ENCODE measurements around the gene MAPK9. TPM values are rescaled to one million over a fixed set of nuclear protein-coding genes. Genes with fewer than 3 reads are reported as not detected.

The MAPK9 gene
- total and polyA plus RNA-seq, 9 of the 15 experiments (the other 6 are each of a cell fraction or from before 2014, with no cell fraction given): 4.8 to 58.0 (median 29.9) TPM

GRCh38 chr5:180202939-180203573 lies 88.8 kb downstream of the MAPK9 start:
- in situ Hi-C loops (cut with MboI): loop anchor here (10.0 kb wide), 1 partner anchor 452 kb away; no protein-coding TSS in a partner anchor
- ChIA-PET CTCF (ENCODE audit: low intra/inter-chr PET ratio) (no interaction called here), POLR2A (no interaction called here)
- H4K20me1 ChIP-seq (replicated peaks; ENCODE audit: control insufficient read depth, insufficient read depth, low read length): no peaks in the 10 kb centered on the region
- peaks cover 5 to 24% of the 10 kb centered on the region in 2 experiments; a peak in 3 of 5 replicates for H3K27me3 ChIP-seq (ENCODE audit: control insufficient read depth in 2 of 2, insufficient read depth in 2 of 2, low read length in 2 of 2)
- no peaks in the 10 kb centered on the region for H3K9me1 ChIP-seq (ENCODE audit: control insufficient read depth, insufficient read depth, low read length)
- H3K4me3 ChIP-seq: no peak overlapping the region
- H3K79me2 ChIP-seq (ENCODE audit: control insufficient read depth, insufficient read depth, low read length): no peaks in the 10 kb centered on the region
- no peak for FAIRE-seq
- DNase-seq (ENCODE audit: extremely low read depth in 1 of 4, low spot score in 3 of 4): no peak
- BruUV-seq (replicated peaks): no TSS peak
- no peak overlapping the region for H2AFZ ChIP-seq (ENCODE audit: low read depth, low read length)
- 30% methylated on average over 6 of the region's 8 CpGs for whole genome bisulfite sequencing (ENCODE audit: insufficient coverage, low coverage, missing lambda C conversion rate)
- ATAC-seq: no peak
- intact Hi-C loops (cut with micrococcal nuclease): loop anchor here (5.0 to 10.0 kb wide), 4 partner anchors 71 to 402 kb away; partner anchors contain the start of gene MAPK9
- no peak overlapping the region for H3K4me2 ChIP-seq (ENCODE audit: insufficient read depth, low read length)
- H3K36me3 ChIP-seq (ENCODE audit: control insufficient read depth, insufficient read depth, low read length): no peaks in the 10 kb centered on the region
- no peak overlapping the region for H3K9ac ChIP-seq (ENCODE audit: insufficient read depth in 1 of 2, low read depth in 2 of 2, low read length in 2 of 2)
- H3K9me3 ChIP-seq (replicated peaks; ENCODE audit: control insufficient read depth, insufficient read depth, low read depth, low read length): no peaks in the 10 kb centered on the region
- H3K4me1 ChIP-seq (replicated peaks in 1 of 2; ENCODE audit: control insufficient read depth in 2 of 2, insufficient read depth in 2 of 2, low read length in 2 of 2): peaks cover 0 to 9% of the 10 kb centered on the region in 2 experiments; a peak in 1 of 5 replicates
- H3K27ac ChIP-seq (ENCODE audit: extremely low read depth, low read depth, low read length): no peak overlapping the region
- no peak for TF ChIP-seq MAX (CRISPR knock-in tag; IDR thresholded peaks at IDR 0.05)
- TF ChIP-seq BMI1 (IDR thresholded peaks at IDR 0.05; ENCODE audit: low read length): no peak
- no peak for TF ChIP-seq PTRF (tag; IDR thresholded peaks at IDR 0.05)
- TF ChIP-seq SRF (CRISPR knock-in tag; IDR thresholded peaks at IDR 0.05): no peak
- no peak for TF ChIP-seq MLX (CRISPR knock-in tag; conservative IDR thresholded peaks at IDR 0.05)
- no peak for TF ChIP-seq ARID3A (IDR thresholded peaks at IDR 0.05; ENCODE audit: borderline replicate concordance, low read depth, low read length)
- TF ChIP-seq LEF1 (IDR thresholded peaks at IDR 0.05): no peak
- TF ChIP-seq E2F8 (IDR thresholded peaks at IDR 0.05; ENCODE audit: low read depth, partially characterized antibody): no peak
- no peak for TF ChIP-seq SOX6 (IDR thresholded peaks at IDR 0.05)
- TF ChIP-seq BRF1 (IDR thresholded peaks at IDR 0.05; ENCODE audit: borderline replicate concordance, extremely low read depth, insufficient read length): no peak
- TF ChIP-seq PCBP1 (IDR thresholded peaks at IDR 0.05; ENCODE audit: low read depth, low read length, poor library complexity, severe bottlenecking): no peak
- TF ChIP-seq THAP7 (CRISPR knock-in tag; IDR thresholded peaks at IDR 0.05): no peak
- no peak for TF ChIP-seq NR0B1 (IDR thresholded peaks at IDR 0.05; ENCODE audit: partially characterized antibody)

Measured in K562 (cell line).